H7 (cell line): ENCODE results near the gene DHTKD1. TPM values are rescaled to one million over a fixed set of nuclear protein-coding genes. Genes with fewer than 3 reads are reported as not detected.
A peak's percentile ranks its signal among the peaks of the same experiment; 100 is the strongest.

Experiments
- DNase-seq: peaks from one replicate; pipeline ENCODE4 v3.0.0; 2012
- H3K27me3 ChIP-seq: 2 replicates; pipeline ENCODE4 v1.6.0; 2011; ENCODE audit warnings: mild to moderate bottlenecking, low read length; ENCODE audit not compliant: control insufficient read depth, insufficient read depth
- H3K36me3 ChIP-seq: replicated peaks from 2 replicates; pipeline ENCODE4 v1.5.1; 2011; ENCODE audit warnings: low read length; ENCODE audit not compliant: control insufficient read depth, insufficient read depth
- H3K4me3 ChIP-seq: 2 replicates; pipeline ENCODE4 v1.5.1; 2011; ENCODE audit warnings: low read depth, mild to moderate bottlenecking, control low read depth, low read length, moderate library complexity; ENCODE audit not compliant: insufficient read depth
- total RNA-seq: library from RNA; depleted of rRNA; stranded (reverse); fragments of >200 nt; shearing (Covaris generic); gene quantifications from 2 replicates; pipeline ENCODE4 v1.2.3, GENCODE V29; 2014; rRNA removed

Gene DHTKD1, protein sequence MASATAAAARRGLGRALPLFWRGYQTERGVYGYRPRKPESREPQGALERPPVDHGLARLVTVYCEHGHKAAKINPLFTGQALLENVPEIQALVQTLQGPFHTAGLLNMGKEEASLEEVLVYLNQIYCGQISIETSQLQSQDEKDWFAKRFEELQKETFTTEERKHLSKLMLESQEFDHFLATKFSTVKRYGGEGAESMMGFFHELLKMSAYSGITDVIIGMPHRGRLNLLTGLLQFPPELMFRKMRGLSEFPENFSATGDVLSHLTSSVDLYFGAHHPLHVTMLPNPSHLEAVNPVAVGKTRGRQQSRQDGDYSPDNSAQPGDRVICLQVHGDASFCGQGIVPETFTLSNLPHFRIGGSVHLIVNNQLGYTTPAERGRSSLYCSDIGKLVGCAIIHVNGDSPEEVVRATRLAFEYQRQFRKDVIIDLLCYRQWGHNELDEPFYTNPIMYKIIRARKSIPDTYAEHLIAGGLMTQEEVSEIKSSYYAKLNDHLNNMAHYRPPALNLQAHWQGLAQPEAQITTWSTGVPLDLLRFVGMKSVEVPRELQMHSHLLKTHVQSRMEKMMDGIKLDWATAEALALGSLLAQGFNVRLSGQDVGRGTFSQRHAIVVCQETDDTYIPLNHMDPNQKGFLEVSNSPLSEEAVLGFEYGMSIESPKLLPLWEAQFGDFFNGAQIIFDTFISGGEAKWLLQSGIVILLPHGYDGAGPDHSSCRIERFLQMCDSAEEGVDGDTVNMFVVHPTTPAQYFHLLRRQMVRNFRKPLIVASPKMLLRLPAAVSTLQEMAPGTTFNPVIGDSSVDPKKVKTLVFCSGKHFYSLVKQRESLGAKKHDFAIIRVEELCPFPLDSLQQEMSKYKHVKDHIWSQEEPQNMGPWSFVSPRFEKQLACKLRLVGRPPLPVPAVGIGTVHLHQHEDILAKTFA
- total RNA-seq, result 59.4 and 79.0 TPM in 2 replicates

DNA sequence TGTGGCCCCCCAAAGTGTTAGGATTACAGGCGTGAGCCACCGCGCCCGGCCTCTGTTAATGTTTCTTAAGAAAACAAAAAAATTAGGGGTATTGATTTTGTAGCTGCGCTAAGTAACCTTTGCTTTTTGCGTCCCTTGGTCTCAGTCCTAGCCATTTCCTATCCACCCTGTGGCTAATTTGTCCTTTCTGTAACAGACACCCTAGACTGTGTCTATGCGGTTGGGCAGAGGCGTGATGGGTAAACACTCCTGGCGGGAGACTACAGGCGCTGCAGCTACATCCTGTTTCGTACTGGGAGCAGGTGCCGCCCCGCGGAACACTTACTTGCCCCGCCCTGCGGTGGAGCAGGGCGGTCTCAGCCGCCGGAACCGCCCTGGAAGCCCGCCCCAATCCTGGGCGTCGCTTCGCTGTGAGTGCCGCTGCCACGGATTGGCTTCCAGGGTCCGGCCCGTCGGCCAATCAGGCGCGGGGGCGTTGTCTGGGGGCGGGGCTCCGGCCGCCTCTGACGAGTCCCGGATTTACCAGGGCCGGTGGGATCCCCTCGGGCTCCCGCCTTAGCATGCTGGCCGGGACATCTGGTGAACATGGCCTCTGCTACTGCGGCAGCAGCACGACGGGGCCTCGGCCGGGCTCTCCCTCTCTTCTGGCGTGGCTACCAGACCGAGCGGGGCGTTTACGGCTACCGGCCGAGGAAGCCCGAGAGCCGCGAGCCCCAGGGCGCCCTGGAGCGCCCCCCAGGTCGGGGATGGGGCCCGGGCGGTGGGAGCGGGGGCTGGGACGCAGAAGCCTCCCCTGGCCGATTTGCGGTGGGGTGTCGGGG, at the start of gene DHTKD1:
Gene DHTKD1, plus strand, starts transcription at position 506 of the 821 bp plus-strand sequence. Its CDS starts 80 bp downstream, at position 586.
- peak; percentile 100 for DNase-seq
- H3K27me3 ChIP-seq, result no peaks in the 10 kb centered on the region
- H3K4me3 ChIP-seq, result peak within 1 kb of the TSS; percentile 85
- no peaks in the 10 kb centered on the region; the same call in 1 of the 2 replicates for H3K36me3 ChIP-seq

DNA sequence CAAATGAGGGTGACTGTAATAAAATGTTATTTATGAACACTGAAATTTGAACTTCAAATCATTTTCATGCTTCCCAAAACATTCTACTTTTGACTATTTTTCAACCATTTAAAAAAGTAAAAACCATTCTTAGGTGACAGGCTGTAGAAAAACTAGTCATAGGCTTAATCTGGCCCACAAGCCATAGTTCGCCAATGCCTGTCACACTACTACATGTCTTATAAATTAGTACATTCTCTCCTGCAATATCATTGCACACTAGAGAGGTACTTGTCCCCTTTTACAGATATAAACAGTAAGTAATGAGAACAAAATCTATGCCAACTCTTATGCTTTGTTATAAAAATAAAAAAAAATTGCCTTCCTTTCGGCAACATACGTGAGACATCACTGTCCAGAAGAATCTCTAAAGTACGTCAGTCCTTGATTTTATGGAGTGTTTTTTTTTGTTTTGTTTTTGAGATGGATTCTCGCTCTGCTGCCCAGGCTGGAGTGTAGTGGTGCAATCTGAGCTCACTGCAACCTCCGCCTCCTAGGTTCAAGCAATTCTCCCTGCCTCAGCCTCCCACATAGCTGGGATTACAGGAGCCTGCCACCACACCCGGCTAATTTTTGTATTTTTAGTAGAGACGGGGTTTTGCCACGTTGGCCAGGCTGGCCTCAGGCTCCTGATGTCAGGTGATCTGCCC, 49.3 kb upstream of the DHTKD1 start:
- H3K27me3 ChIP-seq, result no peaks in the 10 kb centered on the region
- no peak for DNase-seq
- no peak overlapping the region for H3K4me3 ChIP-seq
- no peaks in the 10 kb centered on the region for H3K36me3 ChIP-seq

DNA sequence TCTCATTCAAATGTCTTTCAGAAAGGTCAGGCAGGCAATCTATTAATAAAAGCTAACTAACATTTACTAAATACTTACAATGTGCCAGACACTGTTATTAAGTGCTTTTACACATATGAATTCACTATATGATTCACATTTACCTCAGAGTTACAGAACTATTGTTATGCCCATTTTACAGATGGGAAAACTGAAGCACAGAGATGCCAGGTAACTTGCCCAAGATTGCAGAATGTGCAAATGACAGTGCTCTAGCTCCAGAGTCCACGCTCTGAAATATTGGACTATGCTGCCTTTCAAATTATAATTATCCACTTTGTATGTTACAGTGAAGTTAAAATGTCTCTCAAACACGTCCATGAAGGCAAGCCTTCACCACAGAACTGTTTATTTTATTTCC, 48.2 kb upstream of the DHTKD1 start:
- no peaks in the 10 kb centered on the region for H3K27me3 ChIP-seq
- H3K4me3 ChIP-seq, result no peak overlapping the region
- no peaks in the 10 kb centered on the region for H3K36me3 ChIP-seq
- DNase-seq, result no peak

DNA sequence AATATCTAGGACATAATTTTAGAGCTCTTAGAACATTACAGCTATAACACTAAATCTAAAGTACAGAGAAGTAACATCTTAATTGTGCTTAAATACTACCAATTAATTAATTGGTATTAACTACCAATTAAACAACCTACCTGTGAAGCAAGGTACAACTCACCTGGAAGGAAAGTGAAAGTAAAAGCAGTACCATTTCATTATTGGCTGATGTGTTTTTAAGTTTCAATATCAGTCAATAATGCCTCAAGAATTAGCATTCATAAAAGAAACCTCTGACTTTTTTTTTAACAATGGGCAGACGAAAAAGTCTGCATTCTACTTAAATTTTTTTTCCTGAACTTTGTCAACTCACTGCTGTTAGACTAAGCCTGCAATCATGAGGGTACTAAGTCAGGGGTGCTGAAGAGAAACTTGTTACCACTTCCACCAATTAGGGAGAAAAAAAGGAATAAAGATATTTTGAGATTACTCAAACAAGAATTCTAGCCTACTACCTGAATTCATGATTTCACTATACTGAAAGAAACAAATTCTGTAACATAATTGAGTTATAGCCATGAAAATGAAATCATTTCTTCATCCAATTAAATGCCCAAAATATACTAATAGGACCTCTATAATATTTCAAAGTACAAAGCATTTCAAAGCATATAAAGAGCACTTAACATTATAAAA, 46.0 kb upstream of the DHTKD1 start:
- no peak overlapping the region for H3K4me3 ChIP-seq
- no peaks in the 10 kb centered on the region for H3K27me3 ChIP-seq
- no peak for DNase-seq
- no peaks in the 10 kb centered on the region for H3K36me3 ChIP-seq

DNA sequence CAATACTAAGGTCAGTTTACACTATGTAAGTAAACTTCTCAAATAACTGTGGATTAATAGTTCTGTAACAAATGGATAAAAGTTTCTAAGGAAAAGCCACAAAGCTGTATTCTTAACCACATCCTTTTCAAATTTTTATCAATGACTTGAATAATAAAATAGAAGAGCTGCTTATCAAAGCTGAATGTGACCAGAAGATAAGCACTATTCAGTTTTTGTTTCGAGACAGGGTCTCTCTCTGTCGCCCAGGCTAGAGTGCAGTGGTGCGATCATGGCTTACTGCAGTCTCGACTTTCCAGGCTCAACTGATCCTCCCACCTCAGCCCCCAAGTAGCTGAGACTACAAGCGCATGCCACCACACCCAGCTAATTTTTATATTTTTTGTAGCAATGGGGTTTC, 43.2 kb upstream of the DHTKD1 start:
- no peak for DNase-seq
- no peaks in the 10 kb centered on the region; the same call in 1 of the 2 replicates for H3K36me3 ChIP-seq
- no peaks in the 10 kb centered on the region for H3K27me3 ChIP-seq
- H3K4me3 ChIP-seq, result no peak overlapping the region

DNA sequence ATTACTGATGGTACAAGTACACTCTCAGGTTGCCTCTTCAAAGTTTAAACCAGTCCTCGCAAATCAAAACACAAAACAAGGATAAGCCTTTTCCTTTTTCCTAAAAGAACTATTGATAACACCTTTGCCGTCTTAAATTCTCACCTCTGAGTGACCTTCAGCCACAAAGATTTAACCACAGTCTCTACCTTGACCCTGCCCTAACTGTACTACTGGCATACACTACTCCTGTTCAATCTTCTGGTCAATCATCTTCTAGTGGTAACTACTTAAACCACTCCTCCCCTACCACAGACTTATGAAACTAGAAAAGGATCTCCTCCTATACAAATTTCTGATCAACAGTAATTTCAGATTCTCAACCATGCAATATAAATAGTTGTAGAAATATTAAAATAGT, 41.2 kb upstream of the DHTKD1 start:
- Histone ChIP-seq H3K36me3 (no peaks in the 10 kb centered on the region; the same call in 1 of the 2 replicates), H3K4me3 (no peak overlapping the region), H3K27me3 (no peaks in the 10 kb centered on the region)
- no peak for DNase-seq

DNA sequence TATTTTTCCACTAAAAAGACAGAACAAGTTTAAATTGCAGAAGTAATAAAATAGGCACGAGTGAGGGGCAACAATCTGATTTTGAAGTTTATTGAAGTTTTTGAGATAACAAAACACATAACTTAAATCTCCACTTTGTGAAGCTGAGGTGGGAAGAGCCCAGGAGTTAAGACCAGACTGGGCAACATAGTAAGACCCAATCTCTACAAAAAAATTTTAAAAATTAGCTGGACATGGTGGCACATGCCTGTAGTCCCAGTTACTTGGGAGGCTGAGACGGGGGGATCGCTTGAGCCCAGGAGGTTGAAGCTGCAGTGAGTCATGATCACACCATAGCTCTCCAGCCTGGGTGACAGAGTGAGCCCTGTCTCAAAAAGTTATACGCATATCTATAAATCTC, 37.4 kb upstream of the DHTKD1 start:
- DNase-seq, result no peak
- Histone ChIP-seq H3K4me3 (no peak overlapping the region), H3K27me3 (no peaks in the 10 kb centered on the region), H3K36me3 (peaks cover 4% of the 10 kb centered on the region; the same call in 1 of the 2 replicates)

DNA sequence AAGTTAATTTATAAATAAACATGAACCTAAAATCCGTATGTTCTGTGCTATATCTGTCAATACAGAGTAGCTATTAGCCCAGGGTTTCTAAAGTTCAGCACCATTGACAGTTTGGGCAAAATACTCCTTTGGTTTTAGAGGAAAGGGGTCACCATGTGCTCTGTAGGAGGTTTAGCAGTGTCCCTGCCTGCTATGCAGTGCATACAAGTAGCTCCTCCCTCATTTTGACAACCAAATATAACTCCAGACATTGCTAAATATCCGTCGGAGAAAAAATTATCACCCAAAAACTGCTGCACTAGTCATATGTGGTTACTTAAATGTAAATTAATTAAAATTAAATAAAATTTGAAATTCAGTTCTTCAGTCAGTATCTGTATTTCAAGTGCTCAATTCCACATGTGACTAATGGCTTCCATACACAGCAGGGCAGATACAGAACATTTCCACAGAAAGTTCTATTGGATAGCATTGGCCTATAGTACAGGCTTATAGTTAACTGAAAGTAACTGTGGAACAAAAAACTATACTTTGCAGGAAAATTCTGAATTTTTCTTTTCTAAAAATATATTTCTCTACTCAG, 32.6 kb upstream of the DHTKD1 start:
- Histone ChIP-seq H3K36me3 (peaks cover 4% of the 10 kb centered on the region; the same call in 1 of the 2 replicates), H3K4me3 (no peak overlapping the region)
- no peak for DNase-seq

DNA sequence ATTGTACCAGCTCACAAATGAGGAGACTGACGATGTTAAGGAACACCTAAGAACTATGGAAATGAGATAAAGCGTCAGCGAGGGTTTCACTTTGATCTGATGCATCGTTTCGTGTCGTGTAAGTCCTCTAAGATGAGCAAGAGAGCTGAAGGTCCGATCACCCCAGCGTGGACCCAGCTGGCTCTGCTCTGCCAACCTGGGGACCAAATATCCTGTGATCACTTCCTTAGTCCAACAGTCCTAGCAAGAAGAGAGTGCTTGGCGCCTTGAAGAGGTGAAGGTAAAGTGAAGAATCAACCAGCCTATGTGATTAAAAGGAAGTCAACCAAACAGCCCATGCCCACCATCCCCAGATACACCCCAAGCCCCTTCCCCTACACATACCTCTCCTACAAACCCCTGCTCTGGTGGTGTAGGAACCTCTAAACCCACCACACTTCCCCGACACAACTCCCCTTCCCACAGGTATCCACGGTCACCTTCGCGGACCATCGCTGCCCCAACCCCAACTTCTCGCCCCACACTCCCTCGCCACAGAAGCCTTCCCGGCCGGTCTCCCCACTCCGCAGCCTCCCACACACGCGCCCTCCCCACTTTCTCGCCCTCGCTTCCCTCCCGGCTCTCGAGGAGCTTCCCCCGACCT, 26.9 kb upstream of the DHTKD1 start:
- no peaks in the 10 kb centered on the region for H3K36me3 ChIP-seq
- peak overlapping the region; percentile 96 for H3K4me3 ChIP-seq
- H3K27me3 ChIP-seq, result no peaks in the 10 kb centered on the region
- no peak for DNase-seq

More for the DNA sequence above, 32.6 kb upstream of the DHTKD1 start:
- H3K27me3 ChIP-seq, result no peaks in the 10 kb centered on the region

DNA sequence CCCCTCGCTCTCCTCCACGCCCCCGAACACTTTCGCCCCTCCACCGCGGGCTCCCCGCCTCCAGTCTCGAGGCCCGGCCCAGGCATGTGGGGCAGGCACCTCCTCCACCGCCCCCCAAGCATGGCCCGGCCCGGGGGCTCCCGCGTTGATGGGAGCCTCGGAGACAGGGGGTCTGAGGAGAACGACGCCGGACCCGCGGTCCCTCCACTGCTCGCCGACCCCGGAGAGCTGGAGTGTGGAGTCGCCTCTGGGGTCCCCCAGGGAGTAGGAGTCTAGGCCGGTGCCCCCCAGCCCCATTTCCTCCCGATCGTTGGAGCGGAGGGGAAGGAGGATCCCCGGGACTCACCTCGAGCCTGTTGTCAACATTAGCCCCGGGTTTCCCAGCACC, 26.4 kb upstream of the DHTKD1 start:
- no peaks in the 10 kb centered on the region for H3K27me3 ChIP-seq
- DNase-seq, result no peak
- H3K4me3 ChIP-seq, result peak overlapping the region; percentile 96
- no peaks in the 10 kb centered on the region for H3K36me3 ChIP-seq

DNA sequence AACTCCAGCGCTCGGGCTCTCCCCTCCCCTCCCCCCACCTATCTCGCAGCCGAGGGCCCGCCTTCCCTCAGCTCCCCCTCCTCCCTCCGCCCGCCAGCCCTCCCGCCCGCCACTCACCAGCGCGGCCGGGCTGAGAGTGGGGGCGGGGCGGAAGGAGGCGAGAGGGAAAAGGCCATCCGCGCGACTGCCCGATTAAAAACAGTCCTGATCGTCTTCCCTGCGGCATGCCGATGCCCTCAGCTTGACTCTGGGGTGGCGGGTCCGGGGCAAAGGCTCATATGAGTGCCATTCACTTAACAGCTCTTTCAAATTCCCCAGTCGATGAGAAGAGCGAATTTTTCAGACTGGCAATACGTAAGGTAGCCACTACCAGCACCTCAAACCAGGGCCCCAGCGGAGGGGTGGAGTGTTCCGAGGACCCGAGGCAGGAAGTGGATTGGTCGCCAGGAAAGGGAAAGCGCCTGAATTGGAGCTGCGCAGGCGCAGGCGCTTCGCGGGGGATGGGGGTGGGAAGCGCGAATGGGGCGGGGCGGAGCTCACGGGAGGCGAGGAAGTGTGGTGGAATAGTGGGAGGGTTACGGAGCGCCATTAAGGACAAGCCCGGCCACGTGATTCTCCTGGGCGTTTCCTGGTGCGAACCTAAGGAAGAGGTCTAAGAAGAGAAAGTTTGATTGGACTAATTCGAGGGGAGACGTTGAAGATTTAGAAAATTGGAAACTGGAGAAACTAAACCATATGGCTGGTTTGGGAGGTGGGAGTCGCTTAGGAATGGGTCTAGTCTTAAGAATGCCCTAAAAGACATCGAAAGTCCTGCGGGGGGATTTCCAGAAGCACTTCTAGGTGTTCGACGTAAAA, 25.7 kb upstream of the DHTKD1 start, which contains the start of gene UPF2:
Gene UPF2, minus strand, starts transcription at position 13 of the 855 bp plus-strand sequence. CDS start 7,386 bp downstream, outside the sequence.
- Histone ChIP-seq H3K4me3 (peak within 1 kb of the TSS; percentile 96), H3K27me3 (no peaks in the 10 kb centered on the region), H3K36me3 (no peaks in the 10 kb centered on the region)
- peak; percentile 99 for DNase-seq

DNA sequence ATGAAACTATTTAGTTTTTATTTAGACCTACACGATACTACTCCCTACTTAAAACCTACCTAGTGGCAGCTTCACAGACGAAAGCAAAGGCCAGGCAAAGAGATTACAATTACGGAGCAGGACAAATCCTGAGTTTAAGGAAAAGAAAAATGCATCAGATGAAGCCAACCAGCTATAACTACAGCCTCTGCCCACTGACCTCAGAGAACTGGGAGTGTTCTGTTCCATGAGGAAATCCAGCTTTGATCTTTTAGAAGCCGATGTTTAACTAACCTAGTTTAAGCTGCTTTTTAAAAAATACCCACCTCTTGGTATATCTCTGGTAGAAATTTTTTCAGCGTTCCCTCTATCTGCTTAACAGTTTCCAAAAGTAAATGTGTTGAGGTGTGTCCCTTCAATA, 23.2 kb upstream of the DHTKD1 start:
- DNase-seq, result no peak
- H3K27me3 ChIP-seq, result no peaks in the 10 kb centered on the region
- no peaks in the 10 kb centered on the region for H3K36me3 ChIP-seq
- no peak overlapping the region for H3K4me3 ChIP-seq
